ENCODE results near the gene RAP2B.
"Not testable (repeated sequence)": the region's sequence is repeated elsewhere in the genome, so short reads cannot be mapped to it uniquely, and the experiment has no call there.

The RAP2B gene

GRCh38 chr3:153193786-153194476, 31.9 kb downstream of the RAP2B start:
- not testable (repeated sequence) for DNase-seq (ENCODE audit: low spot score)

- no peak for DNase-seq (ENCODE audit: low spot score)
Observed at GRCh38 chr3:153195349-153195879, 33.4 kb downstream of the RAP2B start.

DNA sequence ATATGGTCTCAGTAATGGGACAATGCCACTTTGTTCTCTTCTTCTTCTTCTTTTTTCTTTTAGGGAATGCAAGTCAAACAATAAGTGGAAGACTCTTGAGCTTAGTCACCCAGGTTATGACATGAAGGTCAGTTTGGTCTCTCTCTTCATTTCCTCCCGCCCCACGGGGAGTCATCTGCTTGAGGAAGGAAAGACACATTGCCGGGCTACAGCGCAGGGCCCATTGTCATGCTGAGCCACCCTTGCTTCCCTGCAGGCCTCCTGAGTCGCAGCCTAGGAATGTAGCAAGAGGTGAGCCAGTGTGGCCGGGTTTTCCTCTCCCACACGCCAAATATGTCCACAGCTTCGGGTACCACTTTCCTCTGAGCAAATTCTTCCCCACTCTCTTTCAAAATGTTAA, 47.6 kb downstream of the RAP2B start:
- peak; percentile 69 for DNase-seq (ENCODE audit: low spot score)

DNA sequence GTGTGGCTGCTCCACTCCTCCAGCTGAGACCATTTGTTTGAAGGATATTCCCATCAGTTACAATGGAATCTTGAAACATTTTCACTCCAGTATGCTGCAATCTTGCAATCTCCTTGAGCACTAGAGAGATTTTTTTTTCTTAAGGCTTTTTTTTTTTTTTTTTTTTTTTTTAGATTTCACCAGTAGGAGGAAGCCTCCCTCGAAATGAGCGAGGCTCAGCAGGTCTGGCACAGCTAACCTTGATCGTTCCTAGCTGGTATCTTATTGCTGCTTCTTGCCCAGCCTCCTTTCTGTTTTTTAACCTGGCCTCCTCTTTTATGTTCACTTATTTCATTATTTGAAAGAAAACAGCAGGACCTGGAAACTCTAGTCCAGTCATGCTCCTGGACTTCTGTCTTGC, 48.1 kb downstream of the RAP2B start:
- DNase-seq (ENCODE audit: low spot score) = no peak

DNA sequence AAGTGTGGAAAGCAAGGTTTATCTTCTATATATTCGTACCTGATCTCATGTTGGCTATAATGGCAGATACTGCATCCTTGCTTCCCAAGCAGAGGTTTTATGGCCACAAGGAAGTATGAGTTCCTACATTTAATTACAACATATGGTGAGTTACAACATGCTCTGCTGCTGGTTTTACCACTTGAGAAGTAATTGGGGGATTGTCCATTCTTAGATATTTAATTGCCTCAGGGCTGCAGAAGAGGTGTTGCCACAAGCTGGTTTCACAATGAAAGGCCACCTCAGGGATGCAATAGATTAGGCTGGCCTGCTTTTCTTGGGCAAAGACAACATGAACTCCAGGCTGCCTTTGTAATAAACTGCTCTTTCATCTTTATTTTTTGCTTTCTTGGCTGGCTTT, 48.6 kb downstream of the RAP2B start:
- DNase-seq (ENCODE audit: low spot score) = no peak

- no peak for DNase-seq (ENCODE audit: low spot score)
Observed at GRCh38 chr3:153215497-153215896, 53.5 kb downstream of the RAP2B start.

- DNase-seq (ENCODE audit: low spot score) = no peak
Observed at GRCh38 chr3:153215966-153216365, 53.9 kb downstream of the RAP2B start.

DNA sequence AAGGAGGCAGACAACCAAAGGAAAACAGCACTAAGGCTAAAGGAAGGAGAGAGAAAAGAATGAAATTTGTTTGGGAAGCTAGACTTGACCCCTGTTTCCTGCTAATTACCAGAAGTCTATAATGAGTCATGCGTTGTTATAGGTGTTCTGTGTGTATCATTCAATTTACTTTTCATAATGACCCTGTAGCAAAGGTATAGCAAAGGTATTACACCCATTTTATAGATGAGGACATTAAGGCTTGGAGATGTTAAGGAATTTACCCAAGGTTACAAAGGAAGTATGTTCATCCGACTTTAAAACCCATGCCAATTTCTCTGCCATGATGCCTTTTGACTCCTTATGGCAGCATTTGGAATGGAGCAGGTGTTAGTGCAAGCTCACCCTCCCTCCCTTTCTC, 54.9 kb downstream of the RAP2B start:
- no peak for DNase-seq (ENCODE audit: low spot score)

DNA sequence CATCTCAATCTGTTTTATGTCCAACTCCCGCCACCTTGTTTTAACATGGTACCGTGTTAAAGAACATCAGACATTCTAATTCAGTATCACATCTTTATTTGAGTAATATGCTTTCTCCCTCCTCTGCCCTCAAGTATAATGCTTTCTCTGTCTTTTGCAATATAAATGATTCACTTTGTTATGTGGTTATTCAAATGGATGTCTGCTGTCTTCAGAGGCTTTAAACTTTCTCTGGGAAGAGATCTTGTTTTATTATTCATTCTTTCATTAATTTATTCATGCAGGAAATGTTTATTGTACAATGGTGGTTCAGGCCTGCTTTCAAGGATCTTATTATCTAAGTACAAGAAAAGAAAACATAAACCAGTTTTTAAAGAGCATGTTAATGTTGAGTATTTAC, 57.1 kb downstream of the RAP2B start:
- DNase-seq (ENCODE audit: low spot score) = no peak
